Suppressor macrophage (primary cell): ENCODE data around the gene ZC3H7A.
"Not testable (repeated sequence)": the region's sequence is repeated elsewhere in the genome, so short reads cannot be mapped to it uniquely, and the experiment has no call there.

Source experiments
- DNase-seq, 4 experiments: peaks; one replicate each; pipeline ENCODE4 v3.0.0-alpha.2; 2020 to 2022

The ZC3H7A gene

DNA sequence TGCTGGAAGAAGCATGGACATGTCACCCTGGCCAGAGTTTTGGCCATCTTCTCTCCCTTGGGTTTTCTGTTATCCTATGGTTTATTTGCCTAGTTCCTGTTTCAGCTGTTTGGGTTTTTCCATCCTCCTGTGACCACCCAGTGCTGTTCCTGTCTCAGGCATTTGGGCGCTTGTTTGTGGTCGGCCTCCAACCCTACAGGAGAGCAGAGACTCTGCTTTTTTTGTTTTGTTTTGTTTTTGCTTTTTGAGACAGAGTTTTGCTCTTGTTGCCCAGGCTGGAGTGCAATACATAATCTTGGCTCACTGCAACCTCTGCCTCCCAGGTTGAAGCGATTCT, 3.3 kb upstream of the ZC3H7A start:
- DNase-seq = peak; percentile 62 to 75 (median 73)

DNA sequence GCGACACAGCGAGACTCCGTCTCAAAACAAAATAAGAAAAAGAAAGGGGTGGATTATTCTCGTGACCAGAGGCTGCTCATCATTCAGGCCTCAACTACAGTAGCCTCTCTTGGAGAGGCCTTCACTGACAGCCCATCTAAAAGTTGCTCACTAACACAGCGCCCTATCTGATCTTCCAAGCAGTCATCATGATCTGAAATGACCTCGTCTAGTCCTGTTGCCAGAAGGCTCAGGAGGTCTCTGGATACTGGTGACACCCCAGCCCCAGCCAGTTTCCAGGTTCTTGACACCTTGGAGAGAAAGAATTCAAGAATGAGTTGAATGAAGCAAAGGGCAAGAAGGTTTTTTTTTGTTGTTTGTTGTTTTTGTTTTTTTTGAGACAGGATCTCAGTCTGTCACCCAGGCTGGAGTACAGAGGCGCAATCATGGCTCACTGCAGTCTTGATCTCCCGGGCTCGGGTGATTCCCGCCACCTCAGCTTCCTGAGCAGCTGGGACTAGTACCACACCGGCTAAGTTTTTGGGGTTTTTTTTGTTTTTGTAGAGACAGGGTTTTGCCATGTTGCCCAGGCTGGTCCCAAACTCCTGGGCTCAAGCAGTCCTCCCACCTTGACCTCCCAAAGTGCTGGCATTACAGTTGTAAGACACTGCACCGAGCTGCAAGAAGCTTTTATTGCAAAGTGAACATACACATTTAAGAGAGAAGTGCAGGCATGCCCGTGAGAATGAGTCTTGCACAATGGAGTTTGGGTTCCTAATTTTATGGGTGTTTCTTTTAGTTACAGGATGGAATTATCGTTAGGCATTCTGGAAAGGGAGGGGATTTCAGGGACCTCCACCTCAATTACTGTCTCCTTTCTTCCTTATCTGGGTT, 2.7 kb upstream of the ZC3H7A start:
- peak; percentile 42 to 68 (median 56) for DNase-seq

DNA sequence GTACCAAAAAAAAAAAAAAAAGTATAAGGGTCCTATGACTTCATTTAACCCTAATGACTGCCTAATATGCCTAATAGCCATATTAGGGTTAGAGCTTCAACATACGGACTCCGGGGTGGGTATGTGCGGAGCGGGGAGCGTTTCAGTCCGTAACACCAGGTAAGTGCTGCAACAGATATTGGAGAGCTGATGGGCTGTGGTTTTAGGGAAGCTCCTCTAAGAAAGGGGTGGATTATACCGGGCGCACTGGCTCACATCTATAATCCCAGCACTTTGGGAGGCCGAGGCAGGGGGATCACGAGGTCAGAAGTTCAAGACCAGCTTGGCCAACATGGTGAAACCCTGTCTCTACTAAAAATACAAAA, 1.9 kb upstream of the ZC3H7A start:
- DNase-seq = no peak

DNA sequence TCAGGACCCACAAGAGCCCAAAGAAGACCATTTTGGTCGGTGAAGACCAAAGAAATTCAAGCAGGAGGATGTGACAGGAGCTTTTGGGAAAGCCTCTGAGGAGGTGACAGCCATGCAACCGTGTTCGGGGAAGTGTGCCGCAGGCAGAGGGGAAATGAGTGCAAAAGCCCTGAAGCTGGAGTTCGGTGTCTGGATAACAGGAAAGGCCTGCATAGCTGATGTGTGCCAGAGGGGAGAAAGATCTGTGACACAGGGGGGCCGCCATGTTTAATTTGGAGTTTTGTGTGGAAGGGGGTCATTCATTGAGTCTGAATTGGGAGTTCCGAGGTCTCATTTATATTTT, 870 bp upstream of the ZC3H7A start:
- DNase-seq = peak; percentile 39 to 55 (median 49)

DNA sequence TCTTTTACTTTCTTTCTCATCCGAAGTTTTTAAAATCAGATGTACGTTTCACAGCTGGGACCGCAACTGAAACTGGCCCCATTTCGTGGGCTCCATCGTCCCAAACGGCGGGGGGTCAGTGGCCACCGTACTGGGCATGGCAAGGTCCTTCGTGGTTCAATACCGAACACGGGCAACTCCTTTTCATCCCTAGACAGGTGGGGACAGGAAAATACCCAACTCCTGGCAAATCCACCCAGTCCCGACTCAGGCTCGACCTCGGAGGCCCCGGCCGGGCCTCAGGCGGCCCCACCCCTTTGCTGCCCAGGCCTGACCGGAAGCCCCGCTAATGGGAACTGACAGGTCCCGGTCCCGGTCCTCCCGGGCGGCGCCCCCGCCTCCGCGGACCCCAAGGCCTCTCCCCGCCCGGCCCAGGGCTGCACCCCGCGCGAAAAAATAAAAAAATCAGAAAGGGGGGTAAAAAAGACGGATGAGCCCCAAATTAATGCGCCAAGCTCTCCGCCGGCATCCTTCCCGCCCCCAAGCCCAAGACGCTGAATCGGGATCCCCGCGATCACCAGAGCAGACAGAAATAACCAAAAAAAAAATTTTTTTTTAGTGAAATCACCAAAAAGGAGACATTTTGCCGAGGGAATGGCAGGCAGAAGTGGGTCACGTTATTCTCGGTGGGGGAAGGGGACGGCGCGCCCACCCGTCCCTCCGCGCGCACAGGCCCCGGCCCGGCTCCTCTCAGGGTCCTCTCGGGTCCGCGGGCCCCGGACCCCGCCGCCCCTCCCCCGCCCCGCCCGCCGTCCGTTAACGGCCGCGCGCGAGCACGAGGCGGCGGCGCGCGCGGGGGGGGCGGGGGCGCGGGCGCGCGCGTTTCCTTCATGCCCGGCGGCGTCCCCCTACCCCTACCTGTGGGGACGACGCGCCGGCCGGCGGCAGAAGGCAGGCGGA, 562 bp downstream of the ZC3H7A start:
- DNase-seq = peak; percentile 56 to 85 (median 69)

DNA sequence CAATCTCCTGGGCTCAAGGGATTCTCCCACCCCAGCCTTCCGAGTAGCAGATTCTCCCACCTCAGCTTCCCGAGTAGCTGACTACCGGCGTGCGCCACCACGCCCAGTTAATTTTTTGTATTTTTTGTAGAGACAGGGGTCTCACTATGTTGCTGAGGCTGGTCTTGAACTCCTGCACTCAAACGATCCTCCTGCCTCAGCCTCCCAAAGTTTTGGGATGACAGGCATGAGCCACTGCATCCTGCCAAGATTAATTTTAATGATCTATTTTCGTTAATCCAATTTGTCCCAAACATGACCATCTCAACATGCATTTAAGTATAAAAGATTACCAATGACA, 1.2 kb downstream of the ZC3H7A start:
- DNase-seq = no peak

DNA sequence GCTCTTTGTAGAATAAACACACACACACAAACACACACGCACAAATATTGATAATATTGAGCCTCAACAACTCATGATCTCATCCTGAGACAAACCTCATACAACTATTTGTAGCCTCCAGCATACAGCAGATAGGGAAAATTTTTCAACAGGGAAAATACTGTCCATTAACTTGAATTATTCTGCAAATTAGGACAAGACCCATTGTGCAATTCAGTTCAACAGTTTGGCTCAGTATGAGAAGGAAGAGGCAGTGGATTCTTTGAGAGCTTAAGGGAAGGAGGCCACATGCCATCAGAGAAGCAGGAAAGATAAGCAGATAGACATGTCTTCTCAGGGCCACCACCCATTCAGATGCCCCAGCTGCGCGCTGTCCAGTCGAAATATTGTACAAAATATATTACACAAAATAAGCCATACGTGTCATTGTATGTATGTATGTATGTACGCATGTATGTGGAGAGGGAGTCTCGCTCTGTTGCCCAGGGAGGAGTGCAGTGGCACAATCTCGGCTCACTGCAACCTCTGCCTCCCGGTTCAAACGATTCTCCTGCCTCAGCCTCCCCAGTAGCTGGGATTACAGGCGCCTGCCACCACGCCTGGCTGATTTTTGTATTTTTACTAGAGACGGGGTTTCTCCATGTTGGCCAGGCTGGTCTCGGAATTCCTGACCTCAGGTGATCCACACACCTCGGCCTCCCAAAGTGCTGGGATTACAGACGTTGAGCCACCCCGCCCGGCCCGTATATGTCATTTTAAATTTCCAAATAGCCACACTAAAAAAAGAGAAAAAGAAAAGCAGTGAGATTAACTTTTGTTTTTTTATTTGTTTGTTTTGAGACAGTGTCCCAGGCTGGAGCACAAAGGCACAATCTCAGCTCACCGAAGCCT, 1.8 kb downstream of the ZC3H7A start:
- peak in 1 of 4 experiments; percentile 46 for DNase-seq

DNA sequence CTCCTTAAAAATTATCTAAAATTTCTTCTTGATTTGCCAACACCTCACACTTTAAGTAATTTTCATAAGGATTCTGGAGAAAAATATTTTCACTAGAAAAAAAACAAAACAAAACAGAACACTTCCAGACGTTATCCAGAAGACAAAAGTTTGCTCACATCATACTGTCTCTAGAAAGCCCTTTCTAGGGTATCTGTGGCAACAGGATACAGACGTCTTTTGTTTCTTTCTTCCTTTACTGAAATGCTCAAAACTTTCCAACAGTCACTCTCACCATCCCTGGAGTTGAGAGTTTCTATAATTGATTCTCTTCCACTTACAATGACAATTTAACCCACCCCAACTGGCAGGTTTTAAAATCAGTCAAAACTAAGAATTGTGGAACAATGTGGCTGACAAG, 2.6 kb downstream of the ZC3H7A start:
- DNase-seq = no peak

DNA sequence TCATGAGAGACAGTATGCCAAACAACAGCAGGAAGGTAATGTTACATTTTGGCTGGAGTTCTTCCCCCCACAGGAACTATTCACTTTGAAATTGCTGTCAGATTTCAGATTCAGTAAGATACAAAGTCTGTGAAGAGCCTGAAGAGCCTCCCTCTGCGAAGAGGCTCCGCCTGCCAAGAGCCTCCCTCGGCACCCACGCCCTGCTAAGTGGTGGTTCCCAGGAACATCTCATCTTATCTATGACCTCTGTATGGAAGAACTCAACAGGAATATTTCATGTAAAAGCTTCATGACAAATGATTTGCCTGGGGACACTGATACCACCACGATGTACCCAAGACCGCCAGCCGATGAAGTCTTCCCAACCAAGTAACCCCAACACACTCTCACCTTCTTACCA, 3.2 kb downstream of the ZC3H7A start:
- no peak for DNase-seq

DNA sequence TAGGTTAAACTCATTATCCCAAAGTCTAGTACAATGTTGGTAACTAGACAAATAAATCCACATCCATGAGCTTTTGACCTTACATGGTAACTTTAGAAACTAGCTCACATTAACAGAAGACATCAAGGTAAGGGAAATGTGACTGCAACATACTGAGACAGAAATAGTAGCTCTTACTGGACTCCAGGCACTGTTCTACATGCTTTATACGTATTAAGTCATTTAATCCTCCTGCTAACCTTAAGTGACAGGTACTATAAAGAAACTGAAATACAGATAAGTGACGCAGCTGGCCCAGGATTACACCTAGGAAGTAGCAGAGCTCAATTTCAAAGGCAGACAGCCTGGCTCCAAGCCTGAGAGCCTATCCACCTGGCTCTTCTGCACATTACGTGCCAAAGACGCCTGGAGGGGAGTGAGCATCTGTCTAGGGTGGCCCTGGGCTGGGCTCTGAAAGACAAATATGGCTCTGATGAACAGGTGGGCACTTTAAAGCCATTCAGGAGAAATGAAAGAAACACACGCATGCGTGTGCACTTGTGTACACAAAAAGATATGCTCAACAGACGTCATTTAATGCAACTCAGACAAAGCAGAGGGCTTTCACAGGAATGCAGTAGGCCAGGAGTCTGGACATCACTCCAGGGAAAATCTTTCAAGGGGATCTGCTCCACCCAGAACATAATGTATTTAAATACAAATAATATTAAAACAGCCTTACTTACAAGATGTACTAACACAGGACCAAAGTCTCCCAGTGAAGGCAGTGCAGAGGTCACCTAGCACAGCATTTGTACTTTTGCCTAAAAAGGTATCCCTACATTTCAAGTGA, 4.4 kb downstream of the ZC3H7A start:
- no peak for DNase-seq

DNA sequence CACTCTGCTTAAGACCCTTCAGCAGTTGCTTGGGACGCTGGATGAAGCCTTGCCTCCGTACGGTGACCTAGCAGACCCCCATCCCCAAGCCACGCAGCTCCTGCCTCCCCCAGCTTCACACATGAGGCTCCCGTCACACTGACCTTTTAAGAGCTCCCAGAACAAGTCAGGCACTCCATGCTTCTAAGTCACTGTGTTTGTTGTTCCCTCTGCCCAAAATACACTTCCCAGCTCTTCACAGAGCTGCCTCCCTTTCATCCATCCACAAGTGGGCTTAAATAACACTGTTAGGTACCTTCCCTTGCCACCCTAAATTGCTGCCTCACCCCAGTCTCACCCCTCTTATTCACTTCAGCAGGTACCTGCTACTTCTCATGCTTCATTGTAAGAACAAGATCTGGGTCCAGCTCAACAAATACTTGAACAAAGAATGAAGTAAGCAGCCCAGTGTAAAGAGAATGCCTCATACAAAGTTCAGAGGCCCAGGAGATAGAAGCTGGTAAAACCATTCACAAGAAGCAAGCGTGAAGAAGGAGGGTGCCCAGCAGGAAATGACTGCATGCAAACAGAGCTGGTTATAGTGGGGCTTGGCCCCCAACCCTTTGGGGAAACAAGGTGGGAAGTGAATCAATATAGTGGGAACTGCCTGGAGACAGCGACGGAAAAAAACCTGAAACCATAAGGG, 5.8 kb downstream of the ZC3H7A start:
- DNase-seq = no peak

DNA sequence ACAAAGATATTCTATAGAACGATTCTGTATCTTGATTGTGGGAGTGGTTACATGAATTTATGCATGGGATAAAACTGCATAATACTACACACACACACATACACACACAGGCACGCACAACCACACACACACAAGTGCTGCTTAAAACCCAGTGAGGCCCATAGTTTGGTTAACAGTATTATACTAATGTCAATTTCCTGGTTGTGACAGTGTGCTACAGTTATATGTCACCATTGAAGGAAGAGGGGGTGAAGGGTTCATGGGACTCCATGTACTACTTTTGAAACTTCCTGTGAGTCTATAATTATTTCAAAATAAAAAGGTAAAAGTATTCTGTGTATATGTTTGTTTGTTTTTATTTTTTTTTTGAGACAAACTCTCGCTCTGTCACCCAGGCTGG, 8.1 kb downstream of the ZC3H7A start:
- DNase-seq = peak in 1 of 4 experiments; percentile 42

DNA sequence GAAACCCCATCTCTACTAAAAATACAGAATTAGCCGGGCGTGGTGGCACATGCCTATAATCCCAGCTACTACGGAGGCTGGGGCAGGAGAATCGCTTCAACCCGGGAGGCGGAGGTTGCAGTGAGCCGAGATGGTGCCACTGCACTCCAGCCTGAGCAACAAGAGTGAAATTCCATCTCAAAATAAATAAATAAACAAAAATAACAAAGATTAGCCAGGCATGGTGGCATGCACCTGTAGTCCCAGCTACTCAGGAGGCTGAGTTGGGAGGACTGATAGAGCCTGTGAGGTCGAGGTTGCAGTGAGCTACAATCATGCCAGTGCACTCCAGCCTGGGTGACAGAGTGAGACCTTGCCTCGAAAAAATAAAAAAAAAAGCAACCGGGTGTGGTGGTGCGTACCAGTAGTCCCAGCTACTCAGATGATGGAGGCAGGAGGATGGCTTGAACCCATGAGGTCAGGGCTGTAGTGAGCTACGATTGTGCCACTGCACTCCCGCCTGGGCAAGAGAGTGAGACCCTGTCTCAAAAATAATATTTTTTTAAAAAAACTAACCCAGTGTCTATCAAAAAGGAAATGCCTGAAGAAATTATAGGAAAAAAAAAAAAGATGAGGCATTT, 12.0 kb downstream of the ZC3H7A start:
- not testable (repeated sequence) for DNase-seq

DNA sequence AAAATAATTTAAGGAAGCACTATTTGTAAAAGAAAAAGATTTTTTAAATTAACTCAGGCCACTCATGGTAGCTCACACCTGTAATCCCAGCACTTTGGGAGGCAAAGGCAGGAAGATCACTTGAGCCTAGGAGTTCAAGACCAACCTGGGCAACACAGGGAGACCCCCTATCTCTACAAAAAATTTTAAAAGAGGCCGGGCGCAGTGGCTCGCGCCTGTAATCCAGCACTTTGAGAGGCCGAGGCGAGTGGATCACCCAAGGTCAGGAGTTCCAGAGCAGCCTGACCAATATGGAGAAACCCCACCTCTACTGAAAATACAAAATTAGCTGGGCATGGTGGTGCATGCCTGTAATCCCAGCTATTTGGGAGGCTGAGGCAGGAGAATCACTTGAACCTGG, 12.7 kb downstream of the ZC3H7A start:
- not testable (repeated sequence) for DNase-seq

DNA sequence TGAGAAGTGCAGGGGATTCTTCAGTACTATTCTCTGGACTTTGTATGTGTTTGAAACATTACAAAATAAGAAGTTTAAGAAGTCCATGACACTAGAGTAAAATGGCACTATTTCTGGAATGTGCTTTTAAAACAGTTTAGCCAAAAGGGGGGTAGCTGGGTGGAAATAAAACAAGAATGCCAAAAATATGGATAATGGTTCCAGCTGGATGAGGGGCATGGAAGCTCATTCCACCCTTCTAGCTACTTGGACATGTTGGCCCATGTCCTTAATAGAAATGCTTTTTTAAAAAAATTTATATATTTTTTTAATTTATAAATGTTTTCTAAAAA, 13.1 kb downstream of the ZC3H7A start:
- DNase-seq = no peak

DNA sequence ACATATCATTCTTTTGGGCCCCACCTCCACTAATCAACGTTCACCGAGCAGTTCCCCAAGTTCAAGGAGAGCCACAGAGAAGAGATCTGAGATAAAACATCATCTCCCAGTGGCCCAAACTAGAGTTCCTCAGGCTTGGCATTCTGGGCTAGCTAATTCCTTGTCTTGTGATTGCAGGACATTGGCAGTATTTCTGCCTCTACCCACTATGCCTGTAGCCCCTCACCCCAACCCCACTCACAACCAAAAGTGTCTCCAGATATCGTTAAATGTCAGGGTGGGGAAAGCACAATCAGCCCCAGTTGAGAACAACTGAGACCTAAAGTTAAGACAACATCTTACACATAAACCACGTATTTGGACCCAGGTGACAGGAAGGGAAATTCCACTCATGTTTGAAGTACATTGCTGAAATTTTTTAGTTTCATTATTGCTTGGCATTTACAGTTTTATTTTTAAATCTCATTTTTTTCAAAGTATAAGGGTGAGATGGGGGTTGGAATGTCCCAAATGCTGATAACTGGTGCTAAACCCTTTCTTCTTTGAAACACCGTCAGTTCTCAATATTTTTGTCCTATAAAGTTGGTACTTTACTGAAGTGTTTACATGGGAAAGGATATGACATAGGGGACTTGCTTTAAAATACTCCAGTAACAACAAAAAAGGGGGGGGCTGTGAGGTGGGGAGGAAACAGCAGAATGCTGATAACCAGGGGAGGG, 13.6 kb downstream of the ZC3H7A start:
- DNase-seq = peak; percentile 11 to 42 (median 36)

DNA sequence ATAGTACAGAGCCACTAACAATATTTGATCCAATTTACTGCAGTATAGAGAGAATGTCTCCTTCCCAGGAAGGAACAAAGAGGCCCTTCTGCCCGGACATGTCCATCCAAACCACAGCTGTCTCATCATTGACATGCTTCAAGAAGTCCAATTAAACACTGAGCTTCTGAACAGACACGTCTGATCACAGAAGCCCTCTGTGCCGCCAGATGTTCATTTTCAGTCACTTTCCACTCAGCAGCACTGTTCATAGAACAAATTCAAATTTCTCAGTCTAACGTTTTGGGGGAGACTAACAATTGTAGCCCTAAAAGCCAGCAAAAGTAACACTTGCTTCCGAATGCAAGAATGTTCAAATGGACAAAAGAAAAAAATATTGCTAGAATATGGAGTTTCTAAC, 15.3 kb downstream of the ZC3H7A start:
- DNase-seq = no peak

DNA sequence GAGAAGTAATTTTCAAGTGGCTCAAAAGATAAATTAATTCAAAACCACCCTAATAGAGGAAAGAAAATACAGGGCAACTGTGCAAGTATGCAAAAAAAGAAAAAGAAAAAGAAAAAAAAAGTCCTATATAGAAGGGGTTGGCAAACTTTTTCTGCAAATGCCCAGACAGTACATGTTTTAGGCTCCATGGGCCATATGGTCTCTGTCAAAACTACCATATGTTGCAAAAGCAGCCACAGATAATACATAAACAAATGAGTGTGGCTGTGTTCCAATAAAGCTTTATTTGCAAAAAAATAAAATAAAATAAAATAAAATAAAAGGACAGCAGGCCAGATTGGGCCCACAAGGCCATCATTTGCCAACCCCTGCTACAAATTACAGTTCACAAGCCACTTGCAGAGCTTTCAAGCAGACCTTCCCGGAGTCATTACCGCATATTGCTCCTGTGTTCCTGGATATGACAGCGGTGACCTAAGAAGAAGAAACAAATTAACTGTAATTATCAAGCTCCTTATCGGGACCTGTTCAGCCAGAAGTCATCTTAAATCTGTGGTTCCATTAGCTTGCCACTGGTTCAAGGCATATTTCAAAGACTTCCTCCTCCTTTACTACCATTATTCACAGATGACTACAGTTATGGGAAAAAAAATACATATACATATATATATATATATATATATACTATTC, 15.9 kb downstream of the ZC3H7A start:
- DNase-seq = no peak

DNA sequence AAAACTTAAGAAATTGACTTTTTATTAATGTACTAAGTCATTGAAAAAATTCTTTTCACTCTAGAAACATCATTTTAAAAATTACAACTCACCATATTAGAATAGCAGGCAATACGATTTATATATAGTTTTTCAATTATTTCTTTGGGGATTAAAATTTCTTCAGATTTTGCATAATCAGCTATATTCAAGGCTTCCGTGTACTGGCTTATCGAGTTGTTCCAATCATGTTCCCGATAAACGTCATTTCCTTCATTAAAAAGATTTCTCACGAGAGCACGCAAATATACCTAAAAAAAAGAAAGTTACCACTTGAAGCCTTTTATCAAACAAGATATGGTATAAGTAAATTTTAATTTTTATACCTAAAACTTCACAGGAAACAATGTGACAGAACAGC, 18.0 kb downstream of the ZC3H7A start:
- DNase-seq = no peak
